Esophagus (tissue), 2 donors: ENCODE results near the gene NFYB. TPM values are rescaled to one million over a fixed set of nuclear protein-coding genes. Genes with fewer than 3 reads are reported as not detected.

Source experiments
- H3K27ac ChIP-seq, 2 donors: one replicate each; pipeline ENCODE4 v1.5.1; 2013; ENCODE audit warnings: low read depth in 2 of 2, mild to moderate bottlenecking in 2 of 2, inconsistent platforms in 1 of 2, low read length in 1 of 2, moderate library complexity in 1 of 2
- H3K27me3 ChIP-seq, 2 donors: one replicate each; pipeline ENCODE4 v1.6.1; 2013; ENCODE audit warnings: low read length in 2 of 2, control low read depth in 1 of 2, mild to moderate bottlenecking in 1 of 2; ENCODE audit not compliant: insufficient read depth in 2 of 2, control insufficient read depth in 1 of 2
- H3K36me3 ChIP-seq, 2 donors: one replicate each; pipeline ENCODE4 v1.6.1; 2013; ENCODE audit warnings: low read length in 1 of 2; ENCODE audit not compliant: control insufficient read depth in 2 of 2, insufficient read depth in 2 of 2
- H3K4me1 ChIP-seq, 2 donors: one replicate each; pipeline ENCODE4 v1.6.1; 2013; ENCODE audit warnings: low read length in 1 of 2; ENCODE audit not compliant: control insufficient read depth in 2 of 2, insufficient read depth in 2 of 2
- H3K4me3 ChIP-seq, 2 donors: one replicate each; pipeline ENCODE4 v1.5.1; 2013; ENCODE audit warnings: low read length in 2 of 2, mild to moderate bottlenecking in 2 of 2, low read depth in 1 of 2, moderate library complexity in 1 of 2
- H3K9me3 ChIP-seq, 2 donors: one replicate each; pipeline ENCODE4 v1.6.1; 2013; ENCODE audit warnings: mild to moderate bottlenecking in 2 of 2, low read depth in 1 of 2, low read length in 1 of 2, moderate library complexity in 1 of 2; ENCODE audit not compliant: control insufficient read depth in 2 of 2, insufficient read depth in 1 of 2
- WGBS, 2 donors: extraction: QIAGEN DNeasy Blood & Tissue Kit; methylation state at CpG; one replicate each; pipeline ENCODE4 v1.1.7; 2013; 5-methylcytosine and 5-hydroxymethylcytosine counted together
- polyA plus RNA-seq, 2 donors: library from polyadenylated mRNA; stranded (reverse); fragments of 200-250 nt; gene quantifications; one replicate each; pipeline ENCODE4 v1.2.3, GENCODE V29; 2013
- donor health status: healthy with polysubstance abuse.
- donor health status: Bipolar disorder and iron deficiency.

The NFYB gene
- polyA plus RNA-seq, 2 donors, result 11.5 to 13.1 TPM

GRCh38 chr12:104143002-104143401 lies 5.0 kb upstream of the NFYB start:
- Histone ChIP-seq H3K36me3 (no peaks in the 10 kb centered on the region), H3K4me1 (no peaks in the 10 kb centered on the region), H3K9me3 (no peaks in the 10 kb centered on the region), H3K27ac (no peak overlapping the region), H3K27me3 (no peaks in the 10 kb centered on the region), H3K4me3 (no peak overlapping the region)

- Histone ChIP-seq H3K9me3 (no peaks in the 10 kb centered on the region), H3K4me1 (no peaks in the 10 kb centered on the region), H3K36me3 (no peaks in the 10 kb centered on the region), H3K27me3 (no peaks in the 10 kb centered on the region), H3K4me3 (no peak overlapping the region), H3K27ac (no peak overlapping the region)
- WGBS, 2 donors, result 82 to 87% methylated on average over 2 of the region's 2 CpGs
Observed at GRCh38 chr12:104142543-104142942, 4.5 kb upstream of the NFYB start.

GRCh38 chr12:104138797-104139152 lies 765 bp upstream of the NFYB start:
- H3K27ac ChIP-seq, result peak overlapping the region; percentile 57 to 91
- 72 to 73% methylated on average over 7 of the region's 7 CpGs for WGBS, 2 donors
- H3K4me3 ChIP-seq, result peak overlapping the region in 1 of 2 donors; percentile 84

GRCh38 chr12:104137001-104137901 lies 759 bp downstream of the NFYB start:
- Histone ChIP-seq H3K4me1 (no peaks in the 10 kb centered on the region), H3K27ac (peak overlapping the region; percentile 97), H3K36me3 (no peaks in the 10 kb centered on the region), H3K9me3 (no peaks in the 10 kb centered on the region), H3K27me3 (no peaks in the 10 kb centered on the region), H3K4me3 (peak overlapping the region; percentile 84 to 87)
- WGBS, 2 donors, result 1% methylated on average over 40 to 78 of the region's 78 CpGs

More at GRCh38 chr12:104138797-104139152, 765 bp upstream of the NFYB start:
- Histone ChIP-seq H3K4me1 (no peaks in the 10 kb centered on the region), H3K36me3 (no peaks in the 10 kb centered on the region), H3K9me3 (no peaks in the 10 kb centered on the region), H3K27me3 (no peaks in the 10 kb centered on the region)

GRCh38 chr12:104136577-104136976 lies 1.4 kb downstream of the NFYB start:
- no peaks in the 10 kb centered on the region for H3K4me1 ChIP-seq
- no peaks in the 10 kb centered on the region for H3K9me3 ChIP-seq
- H3K27ac ChIP-seq, result no peak overlapping the region
- peak overlapping the region in 1 of 2 donors; percentile 84 for H3K4me3 ChIP-seq
- no peaks in the 10 kb centered on the region for H3K27me3 ChIP-seq
- no peaks in the 10 kb centered on the region for H3K36me3 ChIP-seq

GRCh38 chr12:104134882-104135281 lies 3.1 kb downstream of the NFYB start:
- Histone ChIP-seq H3K27ac (no peak overlapping the region), H3K27me3 (no peaks in the 10 kb centered on the region), H3K9me3 (no peaks in the 10 kb centered on the region), H3K36me3 (no peaks in the 10 kb centered on the region), H3K4me3 (no peak overlapping the region), H3K4me1 (no peaks in the 10 kb centered on the region)
- WGBS, 2 donors, result 98 to 100% methylated on average over 1 of the region's 1 CpG

GRCh38 chr12:104133866-104134265 lies 4.1 kb downstream of the NFYB start:
- Histone ChIP-seq H3K27ac (no peak overlapping the region), H3K4me3 (no peak overlapping the region), H3K4me1 (no peaks in the 10 kb centered on the region), H3K9me3 (no peaks in the 10 kb centered on the region), H3K36me3 (no peaks in the 10 kb centered on the region), H3K27me3 (no peaks in the 10 kb centered on the region)
- 91 to 97% methylated on average over 1 of the region's 1 CpG for WGBS, 2 donors

GRCh38 chr12:104133321-104133720 lies 4.7 kb downstream of the NFYB start:
- WGBS, 2 donors, result 90 to 91% methylated on average over 5 of the region's 5 CpGs
- Histone ChIP-seq H3K27me3 (no peaks in the 10 kb centered on the region), H3K27ac (no peak overlapping the region), H3K4me1 (no peaks in the 10 kb centered on the region), H3K4me3 (no peak overlapping the region), H3K36me3 (no peaks in the 10 kb centered on the region), H3K9me3 (no peaks in the 10 kb centered on the region)

- Histone ChIP-seq H3K36me3 (peaks cover 0 to 2% of the 10 kb centered on the region in 2 donors), H3K4me1 (no peaks in the 10 kb centered on the region), H3K27ac (no peak overlapping the region)
Observed at GRCh38 chr12:104132351-104132956, 5.6 kb downstream of the NFYB start.

GRCh38 chr12:104131609-104132008 lies 6.4 kb downstream of the NFYB start:
- peaks cover 0 to 2% of the 10 kb centered on the region in 2 donors for H3K36me3 ChIP-seq
- H3K9me3 ChIP-seq, result no peaks in the 10 kb centered on the region
- 86 to 95% methylated on average over 4 of the region's 4 CpGs for WGBS, 2 donors
- no peak overlapping the region for H3K27ac ChIP-seq
- H3K4me3 ChIP-seq, result no peak overlapping the region
- no peaks in the 10 kb centered on the region for H3K27me3 ChIP-seq
- no peaks in the 10 kb centered on the region for H3K4me1 ChIP-seq

More at GRCh38 chr12:104132351-104132956, 5.6 kb downstream of the NFYB start:
- WGBS, 2 donors, result 78 to 84% methylated on average over 7 of the region's 7 CpGs
- Histone ChIP-seq H3K27me3 (no peaks in the 10 kb centered on the region), H3K4me3 (no peak overlapping the region), H3K9me3 (no peaks in the 10 kb centered on the region)
